H1 (cell line): ENCODE data around the gene ADAMTS6. TPM values are rescaled to one million over a fixed set of nuclear protein-coding genes. Genes with fewer than 3 reads are reported as not detected.

ENCODE experiments used
- ASH2L ChIP-seq: fragments of 200-600, 300-600 bp; sonication (generic); IDR thresholded peaks from one replicate; pipeline ENCODE4 v1.7.1; 2017; ENCODE audit warnings: low read length
- CREB1 ChIP-seq: IDR thresholded peaks from 2 replicates; pipeline ENCODE4 v1.6.1; 2012; ENCODE audit warnings: inconsistent platforms
- polyA plus RNA-seq, 7 experiments: library from polyadenylated mRNA; depleted of rRNA in 3 of 7; stranded (reverse) in 5 of 7; unstranded in 2 of 7; fragments of >200 nt in 5 of 7; fragments of 200-250 nt in 2 of 7; gene quantifications; 1 replicate in 5 of 7; 2 replicates in 1 of 7; 4 replicates in 1 of 7; pipeline versions ENCODE4 v1.2.1 to v1.2.3, GENCODE V29; 2011 to 2013; ENCODE audit warnings: missing spikeins in 2 of 7, mixed read lengths in 2 of 7
- total RNA-seq: library from RNA; stranded (reverse); fragmentation: NEBNext Ultra II Directional; extraction: Animal tissue kit (Norgen Biotek cat#: 25700); gene quantifications from 2 replicates; pipeline ENCODE4 v1.2.1, GENCODE V29; 2021
- TF ChIP-seq, protein P1 (sequence below), 3 experiments: IDR thresholded peaks; 1 replicate in 2 of 3; 2 replicates in 1 of 3; pipeline versions ENCODE4 v1.5.1 to v1.6.1; 2011; ENCODE audit warnings: low read length in 3 of 3, mild to moderate bottlenecking in 3 of 3, inconsistent platforms in 2 of 3, low read depth in 1 of 3, moderate library complexity in 1 of 3; ENCODE audit not compliant: insufficient read depth in 1 of 3; ENCODE audit errors: control extremely low read depth in 1 of 3

ADAMTS6 gene
- total and polyA plus RNA-seq, 2 of the 8 experiments (the other 6 are each of a cell fraction or from before 2014, with no cell fraction given), result 0.74 to 2.4 TPM

GRCh38 chr5:65209341-65209740 is 272.4 kb downstream of the ADAMTS6 start (continued):
- TF ChIP-seq, protein P1, sequence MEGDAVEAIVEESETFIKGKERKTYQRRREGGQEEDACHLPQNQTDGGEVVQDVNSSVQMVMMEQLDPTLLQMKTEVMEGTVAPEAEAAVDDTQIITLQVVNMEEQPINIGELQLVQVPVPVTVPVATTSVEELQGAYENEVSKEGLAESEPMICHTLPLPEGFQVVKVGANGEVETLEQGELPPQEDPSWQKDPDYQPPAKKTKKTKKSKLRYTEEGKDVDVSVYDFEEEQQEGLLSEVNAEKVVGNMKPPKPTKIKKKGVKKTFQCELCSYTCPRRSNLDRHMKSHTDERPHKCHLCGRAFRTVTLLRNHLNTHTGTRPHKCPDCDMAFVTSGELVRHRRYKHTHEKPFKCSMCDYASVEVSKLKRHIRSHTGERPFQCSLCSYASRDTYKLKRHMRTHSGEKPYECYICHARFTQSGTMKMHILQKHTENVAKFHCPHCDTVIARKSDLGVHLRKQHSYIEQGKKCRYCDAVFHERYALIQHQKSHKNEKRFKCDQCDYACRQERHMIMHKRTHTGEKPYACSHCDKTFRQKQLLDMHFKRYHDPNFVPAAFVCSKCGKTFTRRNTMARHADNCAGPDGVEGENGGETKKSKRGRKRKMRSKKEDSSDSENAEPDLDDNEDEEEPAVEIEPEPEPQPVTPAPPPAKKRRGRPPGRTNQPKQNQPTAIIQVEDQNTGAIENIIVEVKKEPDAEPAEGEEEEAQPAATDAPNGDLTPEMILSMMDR (IDR thresholded peaks at IDR 0.05; ENCODE audit: control extremely low read depth in 1 of 3, insufficient read depth in 1 of 3, low read depth in 1 of 3, low read length in 3 of 3), result no peak
- TF ChIP-seq ASH2L, result no peak
- no peak for TF ChIP-seq CREB1
